ENCODE data around the gene CELSR3.

CELSR3 gene

DNA sequence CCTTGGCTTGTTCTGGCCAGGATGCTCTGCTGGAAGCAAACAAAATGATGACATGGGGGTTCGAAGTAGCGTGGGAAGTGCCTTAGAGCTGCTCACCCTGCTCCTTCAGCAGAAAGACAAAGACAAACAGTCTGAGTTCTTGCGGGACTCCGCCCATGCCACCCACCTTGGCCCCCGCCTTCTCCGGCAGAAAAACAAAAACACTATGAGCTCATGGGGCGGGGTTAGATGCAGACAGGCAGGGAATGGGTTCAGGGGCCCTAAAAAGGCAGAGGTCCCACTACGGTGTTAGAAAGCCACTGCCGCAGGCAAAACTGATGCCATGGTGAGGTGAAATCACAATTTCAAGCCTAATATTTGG, 32.7 kb upstream of the CELSR3 start:
- no peaks in the 10 kb centered on the region for H3K9me3 ChIP-seq
- no peak for DNase-seq
- H3K27me3 ChIP-seq = no peaks in the 10 kb centered on the region
- TF ChIP-seq, protein P1, sequence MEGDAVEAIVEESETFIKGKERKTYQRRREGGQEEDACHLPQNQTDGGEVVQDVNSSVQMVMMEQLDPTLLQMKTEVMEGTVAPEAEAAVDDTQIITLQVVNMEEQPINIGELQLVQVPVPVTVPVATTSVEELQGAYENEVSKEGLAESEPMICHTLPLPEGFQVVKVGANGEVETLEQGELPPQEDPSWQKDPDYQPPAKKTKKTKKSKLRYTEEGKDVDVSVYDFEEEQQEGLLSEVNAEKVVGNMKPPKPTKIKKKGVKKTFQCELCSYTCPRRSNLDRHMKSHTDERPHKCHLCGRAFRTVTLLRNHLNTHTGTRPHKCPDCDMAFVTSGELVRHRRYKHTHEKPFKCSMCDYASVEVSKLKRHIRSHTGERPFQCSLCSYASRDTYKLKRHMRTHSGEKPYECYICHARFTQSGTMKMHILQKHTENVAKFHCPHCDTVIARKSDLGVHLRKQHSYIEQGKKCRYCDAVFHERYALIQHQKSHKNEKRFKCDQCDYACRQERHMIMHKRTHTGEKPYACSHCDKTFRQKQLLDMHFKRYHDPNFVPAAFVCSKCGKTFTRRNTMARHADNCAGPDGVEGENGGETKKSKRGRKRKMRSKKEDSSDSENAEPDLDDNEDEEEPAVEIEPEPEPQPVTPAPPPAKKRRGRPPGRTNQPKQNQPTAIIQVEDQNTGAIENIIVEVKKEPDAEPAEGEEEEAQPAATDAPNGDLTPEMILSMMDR (IDR thresholded peaks at IDR 0.05; ENCODE audit: low read depth, low read length) = no peak
- no peaks in the 10 kb centered on the region for H3K4me1 ChIP-seq
- no peak overlapping the region for H3K4me3 ChIP-seq (ENCODE audit: low read depth, low read length)
- peaks cover 61% of the 10 kb centered on the region for H3K36me3 ChIP-seq

DNA sequence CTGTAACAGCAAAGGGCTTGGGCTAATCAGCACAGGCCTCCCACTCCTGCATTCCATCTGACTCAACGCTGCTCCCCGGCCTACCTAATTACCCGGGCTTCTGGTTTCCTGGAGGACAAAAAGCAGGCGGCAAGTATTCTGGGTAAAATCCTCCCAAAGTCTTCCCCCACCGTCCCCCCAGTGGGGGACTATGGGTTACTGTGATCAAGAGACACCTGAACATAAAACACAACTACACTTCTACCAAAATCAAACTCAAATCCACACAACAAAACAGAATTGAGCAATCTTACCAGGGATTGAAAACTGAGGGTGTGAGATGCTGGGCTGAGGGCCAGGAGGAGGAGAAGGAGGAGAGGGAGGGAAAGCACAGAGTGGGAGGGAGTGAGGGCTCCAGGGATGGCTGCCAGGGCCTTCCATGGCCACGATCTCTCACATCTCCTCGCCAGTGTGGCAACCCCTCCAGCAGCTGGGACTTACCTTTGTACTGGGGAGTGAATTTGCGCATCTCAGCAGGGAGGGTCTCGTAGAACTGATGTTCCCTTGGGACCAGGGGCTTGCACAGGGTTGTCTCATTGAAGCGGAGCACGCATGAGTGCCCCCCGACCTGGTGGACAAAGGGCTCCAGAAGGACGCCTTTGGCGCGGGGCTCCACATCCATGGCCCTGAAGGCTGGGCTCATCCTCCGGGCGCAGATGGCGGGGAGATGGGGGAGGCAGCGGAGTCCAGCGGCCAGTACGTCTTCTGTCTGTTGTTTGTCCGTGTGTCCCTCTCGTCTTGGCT, 32.1 kb upstream of the CELSR3 start:
- no peak overlapping the region for H3K4me3 ChIP-seq (ENCODE audit: low read depth, low read length)
- TF ChIP-seq, protein P1 (IDR thresholded peaks at IDR 0.05; ENCODE audit: low read depth, low read length) = no peak
- H3K9me3 ChIP-seq = no peaks in the 10 kb centered on the region
- DNase-seq = no peak
- H3K4me1 ChIP-seq = no peaks in the 10 kb centered on the region
- H3K27me3 ChIP-seq = no peaks in the 10 kb centered on the region
- peaks cover 66% of the 10 kb centered on the region for H3K36me3 ChIP-seq

DNA sequence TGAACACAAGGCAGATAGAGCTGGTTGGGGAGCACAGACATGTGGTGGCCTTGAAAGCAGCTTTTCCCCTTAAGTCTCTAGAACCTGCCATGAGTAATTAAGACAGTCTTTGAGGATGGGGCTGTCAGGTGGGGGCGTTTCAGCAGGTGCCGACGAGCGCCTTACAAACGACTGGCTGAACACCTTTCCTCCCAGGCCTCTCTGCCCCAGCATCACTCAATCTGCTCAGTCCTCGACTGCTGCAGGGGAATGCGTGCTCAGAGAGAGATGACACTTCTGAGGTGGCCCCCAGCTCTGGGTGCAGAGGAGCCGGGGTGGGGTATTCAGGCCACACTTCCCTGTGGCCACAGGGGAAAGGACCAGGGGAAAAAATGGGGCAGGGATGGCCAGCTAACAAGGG, 31.1 kb upstream of the CELSR3 start:
- H3K36me3 ChIP-seq = peaks cover 69% of the 10 kb centered on the region

DNA sequence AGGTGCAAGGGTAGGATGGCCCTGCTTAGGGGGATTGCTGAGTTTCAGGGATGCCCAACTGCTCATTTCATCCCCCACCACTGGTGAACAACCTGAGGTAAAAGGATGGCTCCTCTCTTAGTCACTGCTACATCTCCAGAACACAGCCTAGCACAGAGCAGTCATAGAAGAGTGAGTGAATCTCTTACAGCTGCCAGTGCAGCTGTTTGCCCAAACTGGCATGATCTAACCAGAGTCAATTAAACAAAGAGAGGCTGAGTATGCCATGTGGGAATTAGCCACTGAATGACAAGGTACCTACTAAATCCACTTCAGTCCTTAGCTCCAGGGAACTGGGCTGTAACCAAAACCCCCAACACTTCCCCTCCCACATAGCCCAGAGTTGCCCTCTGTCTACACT, 29.9 kb upstream of the CELSR3 start:
- no peak for DNase-seq
- Histone ChIP-seq H3K4me1 (no peaks in the 10 kb centered on the region), H3K9me3 (no peaks in the 10 kb centered on the region), H3K27me3 (no peaks in the 10 kb centered on the region), H3K36me3 (peaks cover 73% of the 10 kb centered on the region), H3K4me3 (ENCODE audit: low read depth, low read length) (no peak overlapping the region)
- TF ChIP-seq, protein P1 (IDR thresholded peaks at IDR 0.05; ENCODE audit: low read depth, low read length) = no peak

More for the DNA sequence above, 31.1 kb upstream of the CELSR3 start:
- Histone ChIP-seq H3K4me1 (no peaks in the 10 kb centered on the region), H3K27me3 (no peaks in the 10 kb centered on the region), H3K4me3 (ENCODE audit: low read depth, low read length) (no peak overlapping the region), H3K9me3 (no peaks in the 10 kb centered on the region)
- TF ChIP-seq, protein P1 (IDR thresholded peaks at IDR 0.05; ENCODE audit: low read depth, low read length) = no peak
- no peak for DNase-seq

DNA sequence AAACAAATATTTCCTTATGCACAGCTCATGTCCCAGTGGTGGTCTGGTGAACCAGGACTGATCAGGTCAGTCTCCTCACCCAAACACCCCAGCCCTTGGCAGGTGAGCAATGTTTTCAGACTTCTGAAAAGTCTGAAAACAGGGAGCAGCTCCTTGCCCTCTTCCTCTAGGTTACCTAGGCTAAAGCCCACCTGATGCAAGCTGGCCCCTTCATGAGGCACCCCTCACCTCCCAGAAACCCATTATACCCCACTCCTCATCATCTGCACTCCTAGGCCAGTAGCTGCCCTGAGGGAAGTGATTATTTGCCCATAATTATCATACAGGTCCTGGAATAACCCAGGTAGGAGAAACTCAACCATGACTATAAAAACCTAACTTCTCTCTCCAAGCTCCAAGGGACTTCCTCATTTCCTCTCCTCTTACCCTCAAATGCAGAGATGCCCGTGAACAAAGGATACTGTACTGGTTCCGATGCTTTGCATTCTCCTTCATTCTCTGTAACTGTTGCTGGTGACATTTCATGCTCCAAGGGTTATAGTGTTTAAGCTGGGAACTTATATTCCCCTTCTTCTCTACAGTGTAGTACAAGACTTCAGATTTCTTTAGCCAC, 28.3 kb upstream of the CELSR3 start:
- Histone ChIP-seq H3K27me3 (no peaks in the 10 kb centered on the region), H3K4me1 (no peaks in the 10 kb centered on the region), H3K9me3 (no peaks in the 10 kb centered on the region), H3K4me3 (ENCODE audit: low read depth, low read length) (no peak overlapping the region), H3K36me3 (peaks cover 73% of the 10 kb centered on the region)
- TF ChIP-seq, protein P1 (IDR thresholded peaks at IDR 0.05; ENCODE audit: low read depth, low read length) = no peak
- DNase-seq = no peak

DNA sequence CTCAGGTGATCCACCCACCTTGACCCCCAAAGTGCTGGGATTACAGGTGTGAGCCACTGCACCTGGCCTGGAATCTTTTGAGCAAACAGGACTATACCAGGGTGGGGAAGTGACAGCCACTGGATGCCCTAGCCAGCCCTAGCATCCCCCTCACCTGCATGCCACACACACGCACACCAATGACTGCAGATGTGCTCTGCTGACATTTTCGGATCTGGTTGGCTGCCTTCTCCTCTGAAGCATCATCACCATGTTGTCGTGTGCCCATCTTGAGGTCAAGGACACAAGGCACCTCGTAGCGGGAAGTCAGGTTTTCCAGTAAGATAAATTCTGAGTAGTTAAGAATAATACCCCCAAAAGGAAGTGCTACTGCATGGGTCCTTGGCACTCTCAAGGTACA, 26.7 kb upstream of the CELSR3 start:
- no peak overlapping the region for H3K4me3 ChIP-seq (ENCODE audit: low read depth, low read length)
- no peak for DNase-seq
- H3K4me1 ChIP-seq = peaks cover 4% of the 10 kb centered on the region; the same call in 1 of the 2 replicates
- H3K9me3 ChIP-seq = no peaks in the 10 kb centered on the region
- H3K36me3 ChIP-seq = peaks cover 62% of the 10 kb centered on the region
- H3K27me3 ChIP-seq = no peaks in the 10 kb centered on the region
- TF ChIP-seq, protein P1 (IDR thresholded peaks at IDR 0.05; ENCODE audit: low read depth, low read length) = no peak

Data from BE2C (cell line).